Left lung (tissue), 10 donors: Measurements from ENCODE around the gene TSPYL6. TPM values are rescaled to one million over a fixed set of nuclear protein-coding genes. Genes with fewer than 3 reads are reported as not detected.

Source experiments
- ATAC-seq: fragments of 200-7000 bp; cut with Tn5 transposase; one replicate; pipeline ENCODE4 v1.9.1; 2020; ENCODE audit warnings: moderate library complexity
- DNase-seq, 4 donors: peaks; one replicate each; pipeline ENCODE4 v3.0.0-alpha.2; 2013 to 2020
- H3K27ac ChIP-seq, 2 donors: fragments of 200-600 bp; sonication (generic) in 1 of 2; one replicate each; pipeline versions ENCODE4 v1.5.0 to v1.8.0; 2020 to 2021
- H3K27me3 ChIP-seq, 2 donors: fragments of 200-600 bp; sonication (generic) in 1 of 2; one replicate each; pipeline versions ENCODE4 v1.5.0 to v1.8.0; 2020 to 2021
- H3K36me3 ChIP-seq, 2 donors: fragments of 200-600 bp; sonication (generic) in 1 of 2; one replicate each; pipeline versions ENCODE4 v1.5.0 to v1.8.0; 2020 to 2021
- H3K4me1 ChIP-seq, 2 donors: fragments of 200-600 bp; one replicate each; pipeline ENCODE4 v1.8.0; 2021
- H3K4me3 ChIP-seq, 2 donors: fragments of 200-600 bp; sonication (generic) in 1 of 2; one replicate each; pipeline versions ENCODE4 v1.5.0 to v1.8.0; 2020 to 2021; ENCODE audit warnings: mild to moderate bottlenecking in 1 of 2
- H3K9me3 ChIP-seq, 2 donors: fragments of 200-600 bp; sonication (generic) in 1 of 2; one replicate each; pipeline versions ENCODE4 v1.5.0 to v1.8.0; 2020 to 2021
- intact Hi-C, 2 donors: fragments of 100-400 bp; cut with DNase I; formaldehyde crosslinking; loops; one replicate each; pipeline versions ENCODE4 v1.11.2 to v1.14.2; 2022
- polyA plus RNA-seq, 6 donors: library from polyadenylated mRNA; unstranded; fragments of 120-200 nt; gene quantifications; one replicate each; pipeline ENCODE4 v1.2.1, GENCODE V29; 2013; ENCODE audit not compliant: insufficient read length in 6 of 6
- total RNA-seq, 2 donors: library from RNA; stranded (reverse); fragmentation: NEBNext Ultra II Directional; extraction: Animal tissue kit (Norgen Biotek cat#: 25700); gene quantifications; one replicate each; pipeline ENCODE4 v1.2.1, GENCODE V29; 2021
- TF ChIP-seq, protein P1 (sequence below), 2 donors: fragments of 200-600 bp; sonication (generic) in 1 of 2; IDR thresholded peaks; one replicate each; pipeline versions ENCODE4 v1.5.0 to v1.8.0; 2021; ENCODE audit warnings: antibody characterized with exemption in 2 of 2
- donor health status: DM: no; HTN: yes; CAD: no.
- donor health status: DM: no; HTN: no; CAD: no.

The TSPYL6 gene
- total and polyA plus RNA-seq, 8 donors: 0.07 to 0.21 (median 0.11) TPM; not detected in 2

DNA sequence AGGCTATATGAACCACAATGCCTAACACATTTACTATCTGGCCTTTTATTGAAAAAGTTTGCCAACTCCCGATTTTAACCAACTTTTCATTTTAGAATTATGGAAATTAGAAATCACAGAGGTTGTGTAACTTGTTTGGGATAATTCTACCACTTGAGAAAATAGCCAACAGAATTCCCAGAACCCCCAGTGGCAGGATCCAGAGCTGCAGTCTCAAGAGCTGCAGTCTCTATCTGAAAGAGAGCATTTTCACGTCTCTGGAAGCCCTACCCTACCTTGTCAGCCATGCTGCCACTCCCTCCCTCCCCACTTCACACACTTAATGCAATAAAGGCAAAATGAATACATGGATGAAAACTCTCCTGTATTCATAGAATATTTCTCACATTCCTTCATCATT lies 23.4 kb upstream of the TSPYL6 start:
- intact Hi-C loops: no loop called here
- no peak for DNase-seq
- no peak overlapping the region for H3K27ac ChIP-seq
- no peaks in the 10 kb centered on the region for H3K36me3 ChIP-seq
- H3K4me3 ChIP-seq: no peak overlapping the region
- no peaks in the 10 kb centered on the region for H3K9me3 ChIP-seq
- TF ChIP-seq, protein P1, sequence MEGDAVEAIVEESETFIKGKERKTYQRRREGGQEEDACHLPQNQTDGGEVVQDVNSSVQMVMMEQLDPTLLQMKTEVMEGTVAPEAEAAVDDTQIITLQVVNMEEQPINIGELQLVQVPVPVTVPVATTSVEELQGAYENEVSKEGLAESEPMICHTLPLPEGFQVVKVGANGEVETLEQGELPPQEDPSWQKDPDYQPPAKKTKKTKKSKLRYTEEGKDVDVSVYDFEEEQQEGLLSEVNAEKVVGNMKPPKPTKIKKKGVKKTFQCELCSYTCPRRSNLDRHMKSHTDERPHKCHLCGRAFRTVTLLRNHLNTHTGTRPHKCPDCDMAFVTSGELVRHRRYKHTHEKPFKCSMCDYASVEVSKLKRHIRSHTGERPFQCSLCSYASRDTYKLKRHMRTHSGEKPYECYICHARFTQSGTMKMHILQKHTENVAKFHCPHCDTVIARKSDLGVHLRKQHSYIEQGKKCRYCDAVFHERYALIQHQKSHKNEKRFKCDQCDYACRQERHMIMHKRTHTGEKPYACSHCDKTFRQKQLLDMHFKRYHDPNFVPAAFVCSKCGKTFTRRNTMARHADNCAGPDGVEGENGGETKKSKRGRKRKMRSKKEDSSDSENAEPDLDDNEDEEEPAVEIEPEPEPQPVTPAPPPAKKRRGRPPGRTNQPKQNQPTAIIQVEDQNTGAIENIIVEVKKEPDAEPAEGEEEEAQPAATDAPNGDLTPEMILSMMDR (IDR thresholded peaks at IDR 0.05): no peak
- no peaks in the 10 kb centered on the region for H3K27me3 ChIP-seq
- H3K4me1 ChIP-seq: no peaks in the 10 kb centered on the region
- ATAC-seq: no peak

DNA sequence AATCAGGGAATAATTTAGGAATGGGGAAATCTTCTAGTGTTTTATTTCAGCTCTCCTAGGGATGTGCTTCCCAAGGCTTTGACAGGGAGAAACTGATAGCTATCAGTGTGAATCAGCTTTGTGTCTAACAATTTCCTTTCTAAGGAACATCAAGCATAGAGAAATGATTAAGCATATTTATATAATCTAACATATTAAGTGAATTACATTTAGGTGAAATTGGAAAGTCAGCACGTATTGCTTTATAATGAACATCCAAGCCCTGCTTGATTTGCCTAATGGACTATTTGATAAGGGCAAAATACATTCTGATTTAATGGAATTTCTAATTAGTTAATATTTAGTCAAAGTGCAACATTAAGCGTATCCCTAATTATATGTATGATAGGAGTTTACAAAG lies 19.5 kb upstream of the TSPYL6 start:
- ATAC-seq (no peak), DNase-seq (no peak)
- Histone ChIP-seq H3K4me3 (no peak overlapping the region), H3K27me3 (no peaks in the 10 kb centered on the region), H3K27ac (no peak overlapping the region), H3K9me3 (no peaks in the 10 kb centered on the region), H3K4me1 (no peaks in the 10 kb centered on the region), H3K36me3 (no peaks in the 10 kb centered on the region)
- TF ChIP-seq, protein P1 (IDR thresholded peaks at IDR 0.05): no peak
- intact Hi-C loops: no loop called here

DNA sequence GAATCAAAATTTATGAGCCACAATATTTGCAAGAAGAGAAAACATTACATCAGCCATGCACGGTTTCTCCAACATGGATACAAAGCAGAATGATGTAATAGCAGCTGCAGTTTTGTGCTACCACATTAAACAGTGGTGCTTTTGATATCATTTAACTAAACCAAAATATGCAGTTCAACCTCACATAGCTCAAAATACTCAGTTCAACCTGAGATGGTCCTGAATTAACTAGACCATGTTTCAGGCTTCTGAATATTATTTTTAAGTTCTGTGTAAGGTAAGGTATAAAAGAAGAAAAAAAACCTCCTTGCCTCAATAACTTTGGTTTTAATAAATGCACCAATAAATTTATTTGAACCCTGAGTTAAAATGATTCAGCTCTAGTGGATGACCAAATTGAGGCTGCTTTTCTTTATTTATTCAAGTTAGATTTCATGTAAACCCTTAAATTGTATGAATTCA lies 18.8 kb upstream of the TSPYL6 start:
- Histone ChIP-seq H3K27me3 (no peaks in the 10 kb centered on the region), H3K27ac (no peak overlapping the region), H3K36me3 (no peaks in the 10 kb centered on the region), H3K9me3 (no peaks in the 10 kb centered on the region), H3K4me1 (no peaks in the 10 kb centered on the region), H3K4me3 (no peak overlapping the region)
- no peak for ATAC-seq
- no peak for DNase-seq
- TF ChIP-seq, protein P1 (IDR thresholded peaks at IDR 0.05): no peak
- intact Hi-C loops: no loop called here

DNA sequence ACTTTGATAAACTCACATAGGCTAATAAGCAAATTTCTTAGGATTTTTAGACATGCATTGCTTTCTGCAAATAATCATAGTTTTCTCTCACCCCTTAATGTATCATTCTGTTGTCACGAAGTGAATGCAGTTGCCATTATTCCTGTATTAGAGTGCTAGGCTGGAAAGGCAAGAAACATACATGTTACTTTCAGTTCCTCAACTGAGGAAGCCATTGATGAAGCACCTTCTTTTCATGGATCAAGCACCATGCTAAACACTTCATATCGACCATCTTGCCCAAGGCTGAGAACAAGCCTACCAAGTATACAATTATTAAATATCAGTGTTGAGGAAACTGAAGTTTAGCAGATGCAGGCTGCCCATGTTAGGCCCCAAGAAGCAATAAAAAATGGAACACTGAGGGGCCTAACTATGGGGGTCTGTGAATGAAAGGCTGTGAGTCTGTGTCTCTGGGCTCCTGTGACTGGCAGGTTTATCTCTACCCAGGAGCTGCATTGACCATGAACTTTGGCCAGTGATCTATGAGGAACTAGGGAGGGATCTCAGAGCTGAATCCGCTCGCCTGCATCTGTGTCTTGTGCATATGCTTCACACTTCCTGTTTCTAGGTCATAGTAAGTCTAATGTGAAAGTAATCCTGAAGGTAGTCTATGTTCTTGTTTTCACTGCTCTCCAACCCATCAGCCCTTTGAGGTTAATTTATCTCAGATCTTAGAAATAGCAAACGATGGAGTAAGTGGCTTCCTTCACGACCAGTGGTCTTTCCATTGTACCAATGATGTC lies 16.0 kb upstream of the TSPYL6 start:
- no peaks in the 10 kb centered on the region for H3K27me3 ChIP-seq
- TF ChIP-seq, protein P1 (IDR thresholded peaks at IDR 0.05): no peak
- no peak for DNase-seq
- no peak overlapping the region for H3K27ac ChIP-seq
- no peak overlapping the region for H3K4me3 ChIP-seq
- no peaks in the 10 kb centered on the region for H3K4me1 ChIP-seq
- no peaks in the 10 kb centered on the region for H3K9me3 ChIP-seq
- H3K36me3 ChIP-seq: no peaks in the 10 kb centered on the region
- ATAC-seq: no peak
- intact Hi-C loops: no loop called here

DNA sequence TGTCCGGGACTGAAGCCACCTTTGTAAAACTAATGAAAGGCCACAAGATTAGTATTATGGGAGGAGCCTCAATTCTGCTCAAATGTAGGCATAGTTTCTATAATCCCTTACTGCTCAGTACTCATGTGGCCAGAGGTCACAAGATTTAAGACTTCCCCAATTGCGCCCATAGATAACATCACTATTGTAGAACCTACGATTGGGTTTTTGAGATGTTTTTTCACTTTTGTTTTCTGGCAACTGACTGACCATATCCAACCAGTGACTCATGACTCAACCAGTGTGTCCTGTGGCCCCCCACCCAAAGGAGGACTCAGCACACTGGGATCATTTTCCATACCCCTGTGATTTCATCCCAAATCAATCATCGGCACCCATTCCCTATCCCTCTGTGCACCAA lies 15.2 kb upstream of the TSPYL6 start:
- Histone ChIP-seq H3K27me3 (no peaks in the 10 kb centered on the region), H3K9me3 (no peaks in the 10 kb centered on the region), H3K4me3 (no peak overlapping the region), H3K27ac (no peak overlapping the region), H3K4me1 (no peaks in the 10 kb centered on the region), H3K36me3 (no peaks in the 10 kb centered on the region)
- intact Hi-C loops: no loop called here
- DNase-seq (no peak), ATAC-seq (no peak)
- TF ChIP-seq, protein P1 (IDR thresholded peaks at IDR 0.05): no peak
